WTC11 (cell line): Measurements from ENCODE around the gene CLEC16A. TPM values are rescaled to one million over a fixed set of nuclear protein-coding genes. Genes with fewer than 3 reads are reported as not detected.

Experiments
- ATAC-seq: fragments of 200-7000 bp; cut with Tn5 transposase; 2 replicates; pipeline ENCODE4 v1.10.0; 2021; ENCODE audit warnings: mild to moderate bottlenecking, moderate library complexity
- CTCF ChIA-PET: fragments of 300-600 bp; sonication (Branson Sonifier 250); formaldehyde crosslinking; loops from one replicate; lab custom pipeline; 2021; ENCODE audit warnings: antibody characterized with exemption; lab: Charles Lee
- POLR2A ChIA-PET: fragments of 350-600 bp; sonication (Branson Sonifier 250); formaldehyde crosslinking; loops from one replicate; lab custom pipeline; 2021; ENCODE audit warnings: antibody characterized with exemption; lab: Charles Lee
- DNase-seq: peaks from one replicate; pipeline ENCODE4 v3.0.0; 2021; ENCODE audit warnings: low spot score
- H3K27ac Mint-ChIP-seq: 2 replicates; pipeline ENCODE4 v1.8.0; 2021; ENCODE audit warnings: mixed read lengths
- H3K27me3 Mint-ChIP-seq: 2 replicates; pipeline ENCODE4 v1.8.0; 2021; ENCODE audit warnings: low read depth, mild to moderate bottlenecking, moderate library complexity, mixed read lengths
- H3K36me3 Mint-ChIP-seq: 2 replicates; pipeline ENCODE4 v1.8.0; 2021; ENCODE audit warnings: mixed read lengths
- H3K4me1 Mint-ChIP-seq: 2 replicates; pipeline ENCODE4 v1.8.0; 2022; ENCODE audit warnings: mixed read lengths
- H3K4me3 Mint-ChIP-seq: 2 replicates; pipeline ENCODE4 v1.8.0; 2021; ENCODE audit warnings: mild to moderate bottlenecking, moderate library complexity, mixed read lengths
- H3K9me3 Mint-ChIP-seq: 2 replicates; pipeline ENCODE4 v1.8.0; 2021; ENCODE audit warnings: mixed read lengths
- CREM ChIP-seq: sonication (generic); formaldehyde crosslinking; IDR thresholded peaks from 2 replicates; pipeline ENCODE4 v1.8.1; 2022; ENCODE audit warnings: mild to moderate bottlenecking, missing genetic modification reagents, moderate library complexity
- ELF4 ChIP-seq: sonication (generic); formaldehyde crosslinking; IDR thresholded peaks from 2 replicates; pipeline ENCODE4 v1.8.1; 2022; ENCODE audit warnings: low read depth, mild to moderate bottlenecking, moderate library complexity, missing genetic modification reagents
- ERG ChIP-seq: fragments of 250-450 bp; sonication (Bioruptor Pico); IDR thresholded peaks from 2 replicates; pipeline ENCODE4 v1.8.0; 2021; ENCODE audit warnings: mild to moderate bottlenecking
- FOXJ3 ChIP-seq: sonication (generic); formaldehyde crosslinking; IDR thresholded peaks from 2 replicates; pipeline ENCODE4 v1.9.0; 2021; ENCODE audit warnings: missing genetic modification reagents, mild to moderate bottlenecking, borderline replicate concordance
- FOXK1 ChIP-seq: sonication (generic); formaldehyde crosslinking; IDR thresholded peaks from 2 replicates; pipeline ENCODE4 v1.8.0; 2022; ENCODE audit warnings: mild to moderate bottlenecking, moderate library complexity, missing genetic modification reagents
- HMGXB4 ChIP-seq: sonication (generic); formaldehyde crosslinking; IDR thresholded peaks from 2 replicates; pipeline ENCODE4 v1.8.1; 2023; ENCODE audit warnings: mild to moderate bottlenecking, moderate library complexity, missing genetic modification reagents
- JUN ChIP-seq: sonication (generic); formaldehyde crosslinking; IDR thresholded peaks from 2 replicates; pipeline ENCODE4 v1.8.0; 2023; ENCODE audit warnings: mild to moderate bottlenecking, missing genetic modification reagents
- KAT7 ChIP-seq: sonication (generic); formaldehyde crosslinking; IDR thresholded peaks from 2 replicates; pipeline ENCODE4 v1.8.1; 2023; ENCODE audit warnings: missing genetic modification reagents, mild to moderate bottlenecking, borderline replicate concordance
- NFE2L1 ChIP-seq: sonication (generic); formaldehyde crosslinking; IDR thresholded peaks from 2 replicates; pipeline ENCODE4 v1.8.1; 2023; ENCODE audit warnings: missing genetic modification reagents
- NFYB ChIP-seq: sonication (generic); formaldehyde crosslinking; conservative IDR thresholded peaks from 2 replicates; pipeline ENCODE4 v1.8.0; 2022; ENCODE audit warnings: low read depth, missing genetic modification reagents
- NR3C1 ChIP-seq: sonication (generic); formaldehyde crosslinking; conservative IDR thresholded peaks from 2 replicates; pipeline ENCODE4 v1.8.1; 2023; ENCODE audit warnings: low read depth, mild to moderate bottlenecking, missing genetic modification reagents
- SMAD3 ChIP-seq: sonication (generic); formaldehyde crosslinking; IDR thresholded peaks from 2 replicates; pipeline ENCODE4 v1.8.0; 2022; ENCODE audit warnings: missing genetic modification reagents, mild to moderate bottlenecking, borderline replicate concordance
- STAT6 ChIP-seq: sonication (generic); formaldehyde crosslinking; conservative IDR thresholded peaks from 2 replicates; pipeline ENCODE4 v1.8.1; 2023; ENCODE audit warnings: mild to moderate bottlenecking, low read depth, missing genetic modification reagents, moderate library complexity
- ZBTB21 ChIP-seq: sonication (generic); formaldehyde crosslinking; IDR thresholded peaks from 2 replicates; pipeline ENCODE4 v1.8.1; 2023; ENCODE audit warnings: mild to moderate bottlenecking, missing genetic modification reagents, borderline replicate concordance
- ZNF317 ChIP-seq: sonication (generic); formaldehyde crosslinking; IDR thresholded peaks from 2 replicates; pipeline ENCODE4 v1.8.1; 2023; ENCODE audit warnings: low read depth, mild to moderate bottlenecking, moderate library complexity, missing genetic modification reagents, borderline replicate concordance
- ZNF416 ChIP-seq: fragments of 250-450 bp; sonication (Bioruptor Pico); IDR thresholded peaks from 2 replicates; pipeline ENCODE4 v1.9.0; 2021; ENCODE audit warnings: mild to moderate bottlenecking, inconsistent platforms
- total RNA-seq: library from RNA; stranded (reverse); gene quantifications from 3 replicates; pipeline ENCODE4 v1.2.3, GENCODE V29; 2021
- TF ChIP-seq, protein P1 (sequence below): sonication (generic); formaldehyde crosslinking; IDR thresholded peaks from 2 replicates; pipeline ENCODE4 v1.8.1; 2022; ENCODE audit warnings: low read depth, mild to moderate bottlenecking, moderate library complexity, missing genetic modification reagents, borderline replicate concordance
- TF ChIP-seq, protein P2 (sequence below): fragments of 250-450 bp; sonication (Bioruptor Pico); IDR thresholded peaks from 2 replicates; pipeline ENCODE4 v1.9.0; 2021; ENCODE audit warnings: mild to moderate bottlenecking
- TF ChIP-seq, protein P3 (sequence below): fragments of 250-450 bp; sonication (Bioruptor Pico); conservative IDR thresholded peaks from 2 replicates; pipeline ENCODE4 v1.9.0; 2021; ENCODE audit warnings: mild to moderate bottlenecking
- TF ChIP-seq, protein P4 (sequence below): sonication (generic); formaldehyde crosslinking; IDR thresholded peaks from 2 replicates; pipeline ENCODE4 v1.8.1; 2022; ENCODE audit warnings: low read depth, missing genetic modification reagents, borderline replicate concordance

Gene CLEC16A
- total RNA-seq, 1 experiment from 2014 or later = 14.4 TPM

DNA sequence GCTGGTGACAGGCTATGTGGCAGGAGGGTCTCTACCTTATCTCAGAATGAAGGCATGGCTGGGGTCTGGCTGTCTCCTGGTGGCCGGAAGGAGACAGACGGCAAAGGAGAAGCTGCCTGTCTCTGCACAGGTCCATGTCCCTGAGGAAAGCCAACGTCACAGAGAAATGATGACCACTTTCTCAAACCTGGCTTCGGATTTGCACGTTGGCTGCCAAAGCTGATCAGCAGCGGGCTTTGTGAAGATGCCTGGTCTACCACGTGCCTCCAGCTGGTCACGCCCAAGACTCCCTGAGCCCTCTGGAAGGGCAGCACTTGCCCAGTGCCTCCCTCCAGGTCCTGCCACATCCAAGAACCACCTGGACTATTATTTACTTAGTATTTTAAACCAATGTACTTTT lies 10.5 kb upstream of the CLEC16A start:
- TF ChIP-seq, protein P1, sequence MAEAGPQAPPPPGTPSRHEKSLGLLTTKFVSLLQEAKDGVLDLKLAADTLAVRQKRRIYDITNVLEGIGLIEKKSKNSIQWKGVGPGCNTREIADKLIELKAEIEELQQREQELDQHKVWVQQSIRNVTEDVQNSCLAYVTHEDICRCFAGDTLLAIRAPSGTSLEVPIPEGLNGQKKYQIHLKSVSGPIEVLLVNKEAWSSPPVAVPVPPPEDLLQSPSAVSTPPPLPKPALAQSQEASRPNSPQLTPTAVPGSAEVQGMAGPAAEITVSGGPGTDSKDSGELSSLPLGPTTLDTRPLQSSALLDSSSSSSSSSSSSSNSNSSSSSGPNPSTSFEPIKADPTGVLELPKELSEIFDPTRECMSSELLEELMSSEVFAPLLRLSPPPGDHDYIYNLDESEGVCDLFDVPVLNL (CRISPR knock-in tag) = no peak
- TF ChIP-seq ERG = no peak
- TF ChIP-seq NFYB (CRISPR knock-in tag) = no peak
- no peak for TF ChIP-seq ELF4 (CRISPR knock-in tag)
- no peak for TF ChIP-seq FOXJ3 (CRISPR knock-in tag)
- no peak for TF ChIP-seq JUN
- TF ChIP-seq NR3C1 (CRISPR knock-in tag) = no peak
- TF ChIP-seq STAT6 (CRISPR knock-in tag) = no peak
- TF ChIP-seq ZNF317 (CRISPR knock-in tag) = no peak
- TF ChIP-seq HMGXB4 = no peak
- TF ChIP-seq KAT7 (CRISPR knock-in tag) = no peak
- TF ChIP-seq ZNF416 (CRISPR knock-in tag) = no peak
- TF ChIP-seq FOXK1 (CRISPR knock-in tag) = no peak
- TF ChIP-seq, protein P2, sequence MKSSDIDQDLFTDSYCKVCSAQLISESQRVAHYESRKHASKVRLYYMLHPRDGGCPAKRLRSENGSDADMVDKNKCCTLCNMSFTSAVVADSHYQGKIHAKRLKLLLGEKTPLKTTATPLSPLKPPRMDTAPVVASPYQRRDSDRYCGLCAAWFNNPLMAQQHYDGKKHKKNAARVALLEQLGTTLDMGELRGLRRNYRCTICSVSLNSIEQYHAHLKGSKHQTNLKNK (CRISPR knock-in tag) = no peak
- TF ChIP-seq SMAD3 = no peak
- no peak for TF ChIP-seq CREM (CRISPR knock-in tag)
- no peak for TF ChIP-seq ZBTB21 (CRISPR knock-in tag)
- no peak for TF ChIP-seq NFE2L1 (CRISPR knock-in tag)
- TF ChIP-seq, protein P3, sequence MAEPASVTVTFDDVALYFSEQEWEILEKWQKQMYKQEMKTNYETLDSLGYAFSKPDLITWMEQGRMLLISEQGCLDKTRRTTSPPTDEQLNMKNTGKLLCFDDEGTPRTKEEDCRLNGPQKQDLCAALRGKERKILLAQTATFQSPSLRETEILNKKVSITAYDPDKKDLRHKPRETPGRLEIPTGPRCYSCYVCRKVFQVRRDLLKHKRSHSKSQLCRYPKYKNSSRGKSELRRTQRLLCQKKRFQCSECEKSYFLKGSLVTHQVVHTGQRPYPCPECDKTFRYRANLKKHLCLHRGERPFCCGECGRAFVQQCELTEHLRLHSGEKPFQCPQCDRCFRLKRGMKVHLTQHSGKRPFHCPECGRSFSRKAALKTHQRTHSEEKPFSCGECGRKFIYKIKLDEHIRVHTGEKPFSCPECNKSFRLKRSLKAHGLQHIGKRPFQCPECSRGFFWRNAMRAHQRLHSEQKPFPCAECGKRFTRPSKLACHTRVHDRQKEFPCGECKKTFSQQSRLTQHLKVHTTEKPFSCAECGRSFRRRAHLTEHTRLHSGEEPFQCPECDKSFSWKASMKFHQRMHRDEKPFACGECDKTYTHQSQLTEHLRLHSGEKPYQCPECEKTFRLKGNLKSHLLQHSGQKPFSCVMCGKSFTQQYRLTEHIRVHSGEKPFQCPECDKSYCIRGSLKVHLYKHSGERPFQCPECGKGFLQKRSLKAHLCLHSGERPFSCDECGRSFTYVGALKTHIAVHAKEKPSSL = no peak
- TF ChIP-seq, protein P4, sequence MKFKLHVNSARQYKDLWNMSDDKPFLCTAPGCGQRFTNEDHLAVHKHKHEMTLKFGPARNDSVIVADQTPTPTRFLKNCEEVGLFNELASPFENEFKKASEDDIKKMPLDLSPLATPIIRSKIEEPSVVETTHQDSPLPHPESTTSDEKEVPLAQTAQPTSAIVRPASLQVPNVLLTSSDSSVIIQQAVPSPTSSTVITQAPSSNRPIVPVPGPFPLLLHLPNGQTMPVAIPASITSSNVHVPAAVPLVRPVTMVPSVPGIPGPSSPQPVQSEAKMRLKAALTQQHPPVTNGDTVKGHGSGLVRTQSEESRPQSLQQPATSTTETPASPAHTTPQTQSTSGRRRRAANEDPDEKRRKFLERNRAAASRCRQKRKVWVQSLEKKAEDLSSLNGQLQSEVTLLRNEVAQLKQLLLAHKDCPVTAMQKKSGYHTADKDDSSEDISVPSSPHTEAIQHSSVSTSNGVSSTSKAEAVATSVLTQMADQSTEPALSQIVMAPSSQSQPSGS = no peak
- ATAC-seq = no peak
- CTCF ChIA-PET = interaction anchor here (2.6 kb wide), 1 partner anchor 15 kb away, joined by 11 read pairs; no protein-coding TSS in a partner anchor
- Mint-ChIP-seq H3K9me3 (no peaks in the 10 kb centered on the region), H3K4me3 (no peak overlapping the region), H3K27ac (no peak overlapping the region), H3K4me1 (0 out of 2 replicates have a peak, but pooled peaks cover 3% of the 10 kb centered on the region), H3K27me3 (no peaks in the 10 kb centered on the region), H3K36me3 (peaks cover 10% of the 10 kb centered on the region; the same call in 1 of the 2 replicates)
- POLR2A ChIA-PET = no interaction called here
- no peak for DNase-seq
